ENCODE results near the gene RNMT. TPM values are rescaled to one million over a fixed set of nuclear protein-coding genes. Genes with fewer than 3 reads are reported as not detected.

RNMT gene
- total and polyA plus RNA-seq, 2 of the 4 experiments (the other 2 are of a cell fraction) = 13.3 to 13.6 TPM

GRCh38 chr18:13712400-13713131 is 13.9 kb upstream of the RNMT start:
- ChIA-PET POLR2A (ENCODE audit: unreplicated experiment) (no interaction called here), CTCF (no interaction called here)
- Histone ChIP-seq H3K4ac (ENCODE audit: low read depth, low read length) (no peak overlapping the region), H3K18ac (ENCODE audit: low read depth, low read length) (no peak overlapping the region), H3K9me3 (ENCODE audit: control insufficient read depth, insufficient read depth, low read length) (no peaks in the 10 kb centered on the region), H4K8ac (ENCODE audit: low read depth in 2 of 2, low read length in 2 of 2) (no peak overlapping the region), H2BK120ac (ENCODE audit: low read depth, low read length) (no peak overlapping the region), H3K14ac (replicated peaks; ENCODE audit: low read depth, low read length) (no peak overlapping the region), H4K91ac (ENCODE audit: insufficient read depth, low read depth, low read length) (no peak overlapping the region), H4K5ac (ENCODE audit: low read depth, low read length) (no peak overlapping the region), H2BK15ac (ENCODE audit: low read depth, low read length) (no peak overlapping the region), H2AK5ac (ENCODE audit: low read depth, low read length) (no peak overlapping the region), H3K4me3 (ENCODE audit: insufficient read depth, low read depth, low read length) (no peak overlapping the region), H3K9me1 (ENCODE audit: insufficient read depth, low read length) (no peaks in the 10 kb centered on the region; the same call in 1 of the 2 replicates), H3K79me1 (ENCODE audit: low read depth in 1 of 2, low read length in 2 of 2) (peaks cover 36 to 55% of the 10 kb centered on the region in 2 experiments), H4K20me1 (ENCODE audit: insufficient read depth, low read length) (peaks cover 15% of the 10 kb centered on the region), H2BK5ac (ENCODE audit: low read depth, low read length, poor library complexity, severe bottlenecking) (no peak overlapping the region), H3K56ac (ENCODE audit: extremely low read depth, insufficient read depth, low read length) (no peak overlapping the region), H2AK9ac (replicated peaks; ENCODE audit: low read depth, low read length, poor library complexity) (no peak overlapping the region), H3K23ac (ENCODE audit: low read depth, low read length) (no peak overlapping the region), H2AFZ (replicated peaks; ENCODE audit: low read length, poor library complexity) (no peak overlapping the region), H3K9ac (ENCODE audit: low read depth, low read length) (no peak overlapping the region), H3K27me3 (ENCODE audit: control insufficient read depth, insufficient read depth, low read length) (no peaks in the 10 kb centered on the region), H3K27ac (ENCODE audit: insufficient read depth, low read length) (no peak overlapping the region), H2BK20ac (ENCODE audit: low read depth, low read length) (no peak overlapping the region), H3K4me1 (ENCODE audit: control insufficient read depth, insufficient read depth, low read length) (no peaks in the 10 kb centered on the region), H3K36me3 (ENCODE audit: control insufficient read depth, insufficient read depth, low read length) (no peaks in the 10 kb centered on the region), H3K4me2 (ENCODE audit: low read depth, low read length) (no peak overlapping the region)
- dilution Hi-C loops (cut with HindIII; ENCODE audit: low sequenced_read_pairs, unreplicated experiment) = no loop called here
- no peak for DNase-seq
- no CpG with 5 or more reads among the region's 8 CpGs for WGBS, 2 experiments (ENCODE audit: extremely low coverage in 2 of 2, insufficient read length in 1 of 2)
- in situ Hi-C loops (cut with MboI; ENCODE audit: low sequenced_read_pairs) = no loop called here
- TF ChIP-seq NFE2L2 (IDR thresholded peaks at IDR 0.05; ENCODE audit: low read depth, low read length) (no peak), CTCF (conservative IDR thresholded peaks at IDR 0.05; ENCODE audit: low read depth, low read length) (no peak), FOS (IDR thresholded peaks at IDR 0.05; ENCODE audit: low read depth, low read length) (no peak), CHD1 (IDR thresholded peaks at IDR 0.05; ENCODE audit: low read depth, low read length) (no peak), BHLHE40 (IDR thresholded peaks at IDR 0.05; ENCODE audit: low read depth, low read length) (no peak), MAFK (IDR thresholded peaks at IDR 0.05; ENCODE audit: low read depth, low read length) (no peak), POLR2A (IDR thresholded peaks at IDR 0.05; ENCODE audit: low read depth, low read length) (no peak), RCOR1 (IDR thresholded peaks at IDR 0.05; ENCODE audit: insufficient replicate concordance, low read length) (no peak)
- TF ChIP-seq, protein P1, sequence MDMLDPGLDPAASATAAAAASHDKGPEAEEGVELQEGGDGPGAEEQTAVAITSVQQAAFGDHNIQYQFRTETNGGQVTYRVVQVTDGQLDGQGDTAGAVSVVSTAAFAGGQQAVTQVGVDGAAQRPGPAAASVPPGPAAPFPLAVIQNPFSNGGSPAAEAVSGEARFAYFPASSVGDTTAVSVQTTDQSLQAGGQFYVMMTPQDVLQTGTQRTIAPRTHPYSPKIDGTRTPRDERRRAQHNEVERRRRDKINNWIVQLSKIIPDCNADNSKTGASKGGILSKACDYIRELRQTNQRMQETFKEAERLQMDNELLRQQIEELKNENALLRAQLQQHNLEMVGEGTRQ (IDR thresholded peaks at IDR 0.05; ENCODE audit: low read depth, low read length) = no peak
- intact Hi-C loops (cut with micrococcal nuclease) = no loop called here
- ATAC-seq (ENCODE audit: low read depth) = no peak
- no TSS peak for BruUV-seq (replicated peaks)
